IMR-90 (cell line): ENCODE results near the gene AQP9. TPM values are rescaled to one million over a fixed set of nuclear protein-coding genes. Genes with fewer than 3 reads are reported as not detected.

Source experiments
- ATAC-seq: fragments of 200-7000 bp; cut with Tn5 transposase; 2 replicates; pipeline ENCODE4 v1.9.1; 2020; ENCODE audit warnings: low read depth, mild to moderate bottlenecking, moderate library complexity
- BruUV-seq: library from RNA; stranded (reverse); fragments of 400-500 nt; replicated peaks from 2 replicates; lab custom pipeline; 2021; lab: Mats Ljungman, UMichigan
- CTCF ChIA-PET: fragments of 300-600 bp; formaldehyde crosslinking; extraction: SDS; loops from one replicate; lab custom pipeline; 2021; ENCODE audit warnings: antibody characterized with exemption; lab: Yijun Ruan, JAX
- POLR2A ChIA-PET: fragments of 300-600 bp; sonication (Branson Sonifier 250); formaldehyde crosslinking; loops from one replicate; lab custom pipeline; 2022; ENCODE audit warnings: antibody characterized with exemption; ENCODE audit not compliant: unreplicated experiment; lab: Charles Lee
- DNase-seq: peaks from one replicate; pipeline ENCODE4 v3.0.0; 2013
- H2AFZ ChIP-seq: replicated peaks from 2 replicates; pipeline ENCODE3; 2013; ENCODE audit warnings: low read length, mild to moderate bottlenecking; ENCODE audit not compliant: poor library complexity
- H2AK5ac ChIP-seq: 2 replicates; pipeline ENCODE4 v1.6.1; 2013; ENCODE audit warnings: low read depth, low read length, inconsistent platforms
- H2AK9ac ChIP-seq: replicated peaks from 2 replicates; pipeline ENCODE3; 2013; ENCODE audit warnings: mild to moderate bottlenecking, low read depth, low read length, moderate library complexity; ENCODE audit not compliant: poor library complexity
- H2BK120ac ChIP-seq: 2 replicates; pipeline ENCODE4 v1.6.1; 2013; ENCODE audit warnings: low read depth, low read length, inconsistent platforms
- H2BK15ac ChIP-seq: 3 replicates; pipeline ENCODE4 v1.6.1; 2013; ENCODE audit warnings: low read depth, low read length, inconsistent platforms
- H2BK20ac ChIP-seq: 2 replicates; pipeline ENCODE4 v1.6.1; 2013; ENCODE audit warnings: low read depth, mild to moderate bottlenecking, inconsistent platforms, low read length, moderate library complexity
- H2BK5ac ChIP-seq: 2 replicates; pipeline ENCODE4 v1.6.1; 2013; ENCODE audit warnings: mild to moderate bottlenecking, low read depth, low read length, inconsistent platforms; ENCODE audit not compliant: poor library complexity, severe bottlenecking
- H3K14ac ChIP-seq: replicated peaks from 2 replicates; pipeline ENCODE4 v1.6.1; 2013; ENCODE audit warnings: low read depth, low read length, inconsistent platforms
- H3K18ac ChIP-seq: 2 replicates; pipeline ENCODE4 v1.6.1; 2013; ENCODE audit warnings: low read depth, low read length, control low read depth
- H3K23ac ChIP-seq: 2 replicates; pipeline ENCODE4 v1.6.1; 2013; ENCODE audit warnings: low read depth, low read length, inconsistent platforms
- H3K27ac ChIP-seq: 2 replicates; pipeline ENCODE4 v1.5.1; 2013; ENCODE audit warnings: mild to moderate bottlenecking, control low read depth, low read length; ENCODE audit not compliant: insufficient read depth
- H3K27me3 ChIP-seq: 2 replicates; pipeline ENCODE4 v1.6.1; 2013; ENCODE audit warnings: low read length; ENCODE audit not compliant: control insufficient read depth, insufficient read depth
- H3K36me3 ChIP-seq: 2 replicates; pipeline ENCODE4 v1.6.1; 2013; ENCODE audit warnings: low read length, mixed read lengths; ENCODE audit not compliant: control insufficient read depth, insufficient read depth
- H3K4ac ChIP-seq: 2 replicates; pipeline ENCODE4 v1.6.1; 2013; ENCODE audit warnings: low read depth, low read length, inconsistent platforms
- H3K4me1 ChIP-seq: 2 replicates; pipeline ENCODE4 v1.6.1; 2013; ENCODE audit warnings: low read length, mixed read lengths; ENCODE audit not compliant: control insufficient read depth, insufficient read depth
- H3K4me2 ChIP-seq: 2 replicates; pipeline ENCODE4 v1.6.1; 2013; ENCODE audit warnings: low read depth, mild to moderate bottlenecking, control low read depth, low read length, moderate library complexity
- H3K4me3 ChIP-seq: 2 replicates; pipeline ENCODE4 v1.5.1; 2013; ENCODE audit warnings: low read depth, mild to moderate bottlenecking, control low read depth, low read length, moderate library complexity; ENCODE audit not compliant: insufficient read depth
- H3K56ac ChIP-seq: 2 replicates; pipeline ENCODE4 v1.6.1; 2013; ENCODE audit warnings: low read length, inconsistent platforms; ENCODE audit not compliant: insufficient read depth; ENCODE audit errors: extremely low read depth
- H3K79me1 ChIP-seq, 2 experiments: 2 replicates each; pipeline ENCODE4 v1.6.1; 2013; ENCODE audit warnings: low read length in 2 of 2, inconsistent platforms in 1 of 2, low read depth in 1 of 2
- H3K9ac ChIP-seq: 2 replicates; pipeline ENCODE4 v1.6.1; 2013; ENCODE audit warnings: low read depth, low read length, control low read depth
- H3K9me1 ChIP-seq: 2 replicates; pipeline ENCODE4 v1.6.1; 2013; ENCODE audit warnings: low read length, inconsistent platforms; ENCODE audit not compliant: insufficient read depth
- H3K9me3 ChIP-seq: 2 replicates; pipeline ENCODE4 v1.6.1; 2013; ENCODE audit warnings: low read length; ENCODE audit not compliant: control insufficient read depth, insufficient read depth
- H4K20me1 ChIP-seq: 2 replicates; pipeline ENCODE4 v1.6.1; 2013; ENCODE audit warnings: low read length, inconsistent platforms; ENCODE audit not compliant: insufficient read depth
- H4K5ac ChIP-seq: 2 replicates; pipeline ENCODE4 v1.6.1; 2013; ENCODE audit warnings: mild to moderate bottlenecking, low read depth, low read length, control low read depth
- H4K8ac ChIP-seq, 2 experiments: 2 replicates each; pipeline ENCODE4 v1.6.1; 2013; ENCODE audit warnings: low read depth in 2 of 2, low read length in 2 of 2, control low read depth in 1 of 2, inconsistent platforms in 1 of 2
- H4K91ac ChIP-seq: 2 replicates; pipeline ENCODE4 v1.6.1; 2013; ENCODE audit warnings: low read depth, low read length, inconsistent platforms; ENCODE audit not compliant: insufficient read depth
- CEBPB ChIP-seq: IDR thresholded peaks from 2 replicates; pipeline ENCODE4 v1.6.1; 2012; ENCODE audit warnings: low read depth, low read length, improper control_type of control experiment
- CHD1 ChIP-seq: IDR thresholded peaks from 2 replicates; pipeline ENCODE4 v1.6.1; 2012; ENCODE audit warnings: low read depth, low read length, improper control_type of control experiment
- MAFK ChIP-seq: IDR thresholded peaks from 2 replicates; pipeline ENCODE4 v1.6.1; 2012; ENCODE audit warnings: low read depth, low read length, improper control_type of control experiment
- MAZ ChIP-seq: IDR thresholded peaks from 2 replicates; pipeline ENCODE4 v1.6.1; 2012; ENCODE audit warnings: low read depth, mild to moderate bottlenecking, low read length, improper control_type of control experiment, moderate library complexity, borderline replicate concordance
- MXI1 ChIP-seq: IDR thresholded peaks from 2 replicates; pipeline ENCODE4 v1.6.1; 2012; ENCODE audit warnings: low read depth, mild to moderate bottlenecking, low read length, moderate library complexity, borderline replicate concordance
- RAD21 ChIP-seq: IDR thresholded peaks from 2 replicates; pipeline ENCODE4 v1.6.1; 2012; ENCODE audit warnings: low read length, improper control_type of control experiment
- RCOR1 ChIP-seq: IDR thresholded peaks from 2 replicates; pipeline ENCODE4 v1.6.1; 2012; ENCODE audit warnings: mild to moderate bottlenecking, low read length, improper control_type of control experiment; ENCODE audit not compliant: insufficient replicate concordance
- SMC3 ChIP-seq: fragments of 150-350 bp; IDR thresholded peaks from 2 replicates; pipeline ENCODE4 v1.6.1; 2016; ENCODE audit warnings: low read depth, mild to moderate bottlenecking, antibody characterized with exemption, low read length, moderate library complexity
- WGBS, 2 experiments: methylation state at CpG; one replicate each; pipeline versions ENCODE4 v1.1.5 to v1.1.7; 2013; ENCODE audit warnings: missing lambda C conversion rate in 2 of 2; ENCODE audit not compliant: insufficient read length in 1 of 2; ENCODE audit errors: extremely low coverage in 2 of 2; 5-methylcytosine and 5-hydroxymethylcytosine counted together
- dilution Hi-C: fragments of 300-500 bp; cut with HindIII; formaldehyde crosslinking; loops from one replicate; pipeline ENCODE4 v1.14.3; 2018; ENCODE audit warnings: low sequenced_read_pairs; ENCODE audit not compliant: unreplicated experiment
- in situ Hi-C: fragments of 300-500 bp; cut with MboI; formaldehyde crosslinking; loops from 3 replicates; pipeline ENCODE4 v1.14.3; 2019; ENCODE audit warnings: low sequenced_read_pairs, inconsistent platforms, mixed read lengths
- intact Hi-C: fragments of 100-400 bp; cut with micrococcal nuclease; formaldehyde crosslinking; loops from 2 replicates; pipeline ENCODE4 v1.10.0; 2022
- polyA plus RNA-seq, 3 experiments: library from polyadenylated mRNA; depleted of rRNA; stranded (reverse); fragments of >200 nt; gene quantifications; 2 replicates each; pipeline ENCODE4 v1.2.3, GENCODE V29; 2012; ENCODE audit warnings: low replicate concordance in 1 of 3
- total RNA-seq: library from RNA; depleted of rRNA; stranded (reverse); fragments of >200 nt; gene quantifications from 2 replicates; pipeline ENCODE4 v1.2.3, GENCODE V29; 2012
- TF ChIP-seq, protein P1 (sequence below): conservative IDR thresholded peaks from 2 replicates; pipeline ENCODE4 v1.5.1; 2012; ENCODE audit warnings: mild to moderate bottlenecking, low read depth, low read length, improper control_type of control experiment

The AQP9 gene
- total and polyA plus RNA-seq, 2 of the 4 experiments (the other 2 are of a cell fraction) = not detected

DNA sequence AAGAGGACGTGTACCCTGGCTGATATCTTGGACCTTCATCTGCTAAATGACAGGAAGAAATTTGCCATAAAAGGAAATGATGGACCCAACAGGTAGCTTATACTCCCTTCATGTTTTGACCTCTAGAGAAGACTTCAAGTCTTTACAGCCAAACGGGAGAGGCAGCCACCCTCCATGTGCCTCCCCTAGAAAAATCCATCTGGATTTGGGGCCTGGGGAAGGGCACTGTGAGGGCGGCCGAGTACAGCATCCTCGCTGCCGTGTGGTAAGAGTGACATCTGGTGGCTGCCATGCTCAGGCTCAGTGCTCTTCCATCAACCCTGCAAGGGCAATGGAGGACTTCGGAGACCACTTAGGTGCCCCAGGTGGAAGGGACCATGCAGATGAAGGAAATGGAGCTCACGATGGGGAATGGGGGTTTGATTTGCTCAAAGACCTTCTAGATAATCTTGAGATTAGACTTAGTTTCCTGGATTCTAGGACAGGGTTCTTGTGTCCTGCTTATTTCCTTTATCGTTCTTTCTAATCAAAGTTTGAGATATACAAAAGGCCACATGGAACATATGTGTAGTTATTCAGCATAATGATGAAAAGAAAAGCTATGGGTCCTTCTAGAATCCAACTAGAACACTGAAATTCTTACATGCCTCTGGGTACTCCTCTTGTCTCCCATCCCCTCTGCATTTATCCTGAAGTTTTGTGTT lies 44.4 kb downstream of the AQP9 start:
- Histone ChIP-seq H3K27me3 (peaks cover 15% of the 10 kb centered on the region), H3K9me3 (no peaks in the 10 kb centered on the region), H2AK5ac (no peak overlapping the region), H4K8ac (no peak overlapping the region), H3K9me1 (no peaks in the 10 kb centered on the region), H2AFZ (peak overlapping the region; percentile 67), H3K27ac (no peak overlapping the region), H3K9ac (no peak overlapping the region), H3K79me1 (no peaks in the 10 kb centered on the region), H3K4me1 (no peaks in the 10 kb centered on the region), H2AK9ac (no peak overlapping the region), H2BK20ac (no peak overlapping the region), H3K4ac (no peak overlapping the region), H2BK15ac (no peak overlapping the region), H4K20me1 (no peaks in the 10 kb centered on the region), H4K5ac (no peak overlapping the region), H3K4me2 (no peak overlapping the region), H4K91ac (no peak overlapping the region), H3K56ac (no peak overlapping the region), H3K14ac (no peak overlapping the region), H3K4me3 (no peak overlapping the region), H3K23ac (no peak overlapping the region), H2BK5ac (no peak overlapping the region), H3K18ac (no peak overlapping the region), H3K36me3 (no peaks in the 10 kb centered on the region), H2BK120ac (no peak overlapping the region)
- ATAC-seq (peak; percentile 98), DNase-seq (peak; percentile 41)
- intact Hi-C loops (loop anchor here (1.0 to 5.0 kb wide), 5 partner anchors 139 to 840 kb away; no protein-coding TSS in a partner anchor), in situ Hi-C loops (no loop called here), dilution Hi-C loops (no loop called here)
- WGBS, 2 experiments = no CpG with 5 or more reads among the region's 9 CpGs
- ChIA-PET POLR2A (no interaction called here), CTCF (interaction anchor here (0.6 to 2.2 kb wide), 7 partner anchors 9 to 1545 kb away, joined by 3 to 8 read pairs (median 3); no protein-coding TSS in a partner anchor)
- no TSS peak for BruUV-seq
- TF ChIP-seq, protein P1, sequence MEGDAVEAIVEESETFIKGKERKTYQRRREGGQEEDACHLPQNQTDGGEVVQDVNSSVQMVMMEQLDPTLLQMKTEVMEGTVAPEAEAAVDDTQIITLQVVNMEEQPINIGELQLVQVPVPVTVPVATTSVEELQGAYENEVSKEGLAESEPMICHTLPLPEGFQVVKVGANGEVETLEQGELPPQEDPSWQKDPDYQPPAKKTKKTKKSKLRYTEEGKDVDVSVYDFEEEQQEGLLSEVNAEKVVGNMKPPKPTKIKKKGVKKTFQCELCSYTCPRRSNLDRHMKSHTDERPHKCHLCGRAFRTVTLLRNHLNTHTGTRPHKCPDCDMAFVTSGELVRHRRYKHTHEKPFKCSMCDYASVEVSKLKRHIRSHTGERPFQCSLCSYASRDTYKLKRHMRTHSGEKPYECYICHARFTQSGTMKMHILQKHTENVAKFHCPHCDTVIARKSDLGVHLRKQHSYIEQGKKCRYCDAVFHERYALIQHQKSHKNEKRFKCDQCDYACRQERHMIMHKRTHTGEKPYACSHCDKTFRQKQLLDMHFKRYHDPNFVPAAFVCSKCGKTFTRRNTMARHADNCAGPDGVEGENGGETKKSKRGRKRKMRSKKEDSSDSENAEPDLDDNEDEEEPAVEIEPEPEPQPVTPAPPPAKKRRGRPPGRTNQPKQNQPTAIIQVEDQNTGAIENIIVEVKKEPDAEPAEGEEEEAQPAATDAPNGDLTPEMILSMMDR = peak; percentile 74
- TF ChIP-seq RAD21 = peak; percentile 83
- TF ChIP-seq CEBPB = no peak
- TF ChIP-seq MXI1 = no peak
- TF ChIP-seq SMC3 = peak; percentile 51
- no peak for TF ChIP-seq MAZ
- no peak for TF ChIP-seq RCOR1
- TF ChIP-seq CHD1 = no peak
- no peak for TF ChIP-seq MAFK
